SU-DHL-6 (cell line): ENCODE measurements around the gene IFT43.
"Not testable (repeated sequence)": the region's sequence is repeated elsewhere in the genome, so short reads cannot be mapped to it uniquely, and the experiment has no call there.

ENCODE experiments used
- EZH2phosphoT487 ChIP-seq: fragments of 200-600 bp; sonication (generic), shearing (Covaris generic); conservative IDR thresholded peaks from 2 replicates; pipeline ENCODE4 v1.6.1; 2018; ENCODE audit warnings: mild to moderate bottlenecking, antibody characterized with exemption, low read length, moderate library complexity, mixed read lengths
- TF ChIP-seq, protein P1 (sequence below): fragments of 200-600 bp; sonication (generic); IDR thresholded peaks from one replicate; pipeline ENCODE4 v1.5.1; 2017; ENCODE audit warnings: antibody characterized with exemption, mild to moderate bottlenecking, low read length, moderate library complexity; ENCODE audit not compliant: insufficient read depth, poor library complexity, severe bottlenecking

- TF ChIP-seq, protein P1, sequence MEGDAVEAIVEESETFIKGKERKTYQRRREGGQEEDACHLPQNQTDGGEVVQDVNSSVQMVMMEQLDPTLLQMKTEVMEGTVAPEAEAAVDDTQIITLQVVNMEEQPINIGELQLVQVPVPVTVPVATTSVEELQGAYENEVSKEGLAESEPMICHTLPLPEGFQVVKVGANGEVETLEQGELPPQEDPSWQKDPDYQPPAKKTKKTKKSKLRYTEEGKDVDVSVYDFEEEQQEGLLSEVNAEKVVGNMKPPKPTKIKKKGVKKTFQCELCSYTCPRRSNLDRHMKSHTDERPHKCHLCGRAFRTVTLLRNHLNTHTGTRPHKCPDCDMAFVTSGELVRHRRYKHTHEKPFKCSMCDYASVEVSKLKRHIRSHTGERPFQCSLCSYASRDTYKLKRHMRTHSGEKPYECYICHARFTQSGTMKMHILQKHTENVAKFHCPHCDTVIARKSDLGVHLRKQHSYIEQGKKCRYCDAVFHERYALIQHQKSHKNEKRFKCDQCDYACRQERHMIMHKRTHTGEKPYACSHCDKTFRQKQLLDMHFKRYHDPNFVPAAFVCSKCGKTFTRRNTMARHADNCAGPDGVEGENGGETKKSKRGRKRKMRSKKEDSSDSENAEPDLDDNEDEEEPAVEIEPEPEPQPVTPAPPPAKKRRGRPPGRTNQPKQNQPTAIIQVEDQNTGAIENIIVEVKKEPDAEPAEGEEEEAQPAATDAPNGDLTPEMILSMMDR: not testable (repeated sequence)
- TF ChIP-seq EZH2phosphoT487: not testable (repeated sequence)
These were observed 24.1 kb downstream of the IFT43 start for GRCh38 chr14:76009627-76010026.
